Activated CD4-positive, alpha-beta T cell treated with anti-CD3 and anti-CD28 coated beads for 36 hours (primary cell): Measurements from ENCODE around the gene CABLES2. TPM values are rescaled to one million over a fixed set of nuclear protein-coding genes. Genes with fewer than 3 reads are reported as not detected.

Experiments used
- ATAC-seq: fragments of 200-7000 bp; cut with Tn5 transposase; one replicate; pipeline ENCODE4 v1.10.0; 2021; ENCODE audit warnings: mild to moderate bottlenecking, moderate library complexity
- CTCF ChIA-PET: fragments of 350-600 bp; sonication (Branson Sonifier 250); formaldehyde crosslinking; loops from one replicate; lab custom pipeline; 2021; ENCODE audit warnings: antibody characterized with exemption; lab: Charles Lee
- POLR2A ChIA-PET: fragments of 350-600 bp; sonication (Branson Sonifier 250); formaldehyde crosslinking; loops from one replicate; lab custom pipeline; 2021; ENCODE audit warnings: antibody characterized with exemption, inconsistent platforms; lab: Charles Lee
- DNase-seq: peaks from one replicate; pipeline ENCODE4 v3.0.0-alpha.2; 2020
- H3K27ac Mint-ChIP-seq: one replicate; pipeline ENCODE4 v1.8.0; 2021; ENCODE audit warnings: mixed read lengths
- H3K27me3 Mint-ChIP-seq: one replicate; pipeline ENCODE4 v1.8.0; 2021; ENCODE audit warnings: mixed read lengths
- H3K36me3 Mint-ChIP-seq: one replicate; pipeline ENCODE4 v1.8.0; 2021; ENCODE audit warnings: low read depth, mixed read lengths
- H3K4me1 Mint-ChIP-seq: one replicate; pipeline ENCODE4 v1.8.0; 2021; ENCODE audit warnings: mixed read lengths
- H3K4me3 Mint-ChIP-seq: one replicate; pipeline ENCODE4 v1.8.0; 2021; ENCODE audit warnings: mild to moderate bottlenecking, moderate library complexity, mixed read lengths
- H3K9me3 Mint-ChIP-seq: one replicate; pipeline ENCODE4 v1.8.0; 2021; ENCODE audit warnings: low read depth, mixed read lengths
- intact Hi-C, 2 experiments: fragments of 100-400 bp; cut with DNase I in 1 of 2; cut with micrococcal nuclease in 1 of 2; formaldehyde crosslinking; loops; one replicate each; pipeline versions ENCODE4 v1.14.2 to v1.15.1; 2022 to 2024; cut with DNase I, micrococcal nuclease
- total RNA-seq, 2 experiments: library from RNA; stranded (reverse); gene quantifications; one replicate each; pipeline ENCODE4 v1.2.3, GENCODE V29; 2021

The CABLES2 gene
- total RNA-seq, 2 experiments from 2014 or later = 6.4 to 7.6 TPM

GRCh38 chr20:62345681-62346370 lies 61.3 kb downstream of the CABLES2 start:
- H3K27ac Mint-ChIP-seq = no peak overlapping the region
- ATAC-seq (no peak), DNase-seq (no peak)
- no peaks in the 10 kb centered on the region for H3K27me3 Mint-ChIP-seq
- ChIA-PET POLR2A (no interaction called here), CTCF (no interaction called here)
- H3K4me3 Mint-ChIP-seq = no peak overlapping the region
- H3K9me3 Mint-ChIP-seq = peaks cover 5% of the 10 kb centered on the region
- intact Hi-C loops = no loop called here
- no peaks in the 10 kb centered on the region for H3K36me3 Mint-ChIP-seq
- no peaks in the 10 kb centered on the region for H3K4me1 Mint-ChIP-seq

DNA sequence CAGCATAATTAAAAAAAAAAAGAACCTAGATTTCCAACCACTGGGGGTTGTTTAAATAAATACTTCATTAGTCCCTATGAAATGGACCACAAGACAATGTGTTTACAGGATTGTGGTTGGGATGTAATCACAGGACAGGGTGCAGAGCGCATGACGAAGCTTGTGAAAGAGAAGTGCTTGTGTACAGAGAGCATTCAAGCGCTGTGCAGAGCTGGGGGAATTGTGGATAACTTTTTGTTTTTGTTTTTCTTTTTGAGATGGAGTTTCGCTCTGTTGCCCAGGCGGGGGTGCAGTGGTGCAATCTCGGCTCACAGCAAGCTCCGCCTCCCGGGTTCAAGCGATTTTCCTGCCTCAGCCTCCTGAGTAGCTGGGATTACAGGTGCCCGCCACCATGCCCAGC lies 62.3 kb downstream of the CABLES2 start:
- Mint-ChIP-seq H3K27ac (no peak overlapping the region), H3K9me3 (peaks cover 5% of the 10 kb centered on the region), H3K27me3 (peaks cover 3% of the 10 kb centered on the region), H3K4me1 (no peaks in the 10 kb centered on the region), H3K36me3 (no peaks in the 10 kb centered on the region), H3K4me3 (no peak overlapping the region)
- intact Hi-C loops = no loop called here
- ATAC-seq = no peak
- DNase-seq = no peak
- CTCF ChIA-PET = no interaction called here
- POLR2A ChIA-PET = no interaction called here

DNA sequence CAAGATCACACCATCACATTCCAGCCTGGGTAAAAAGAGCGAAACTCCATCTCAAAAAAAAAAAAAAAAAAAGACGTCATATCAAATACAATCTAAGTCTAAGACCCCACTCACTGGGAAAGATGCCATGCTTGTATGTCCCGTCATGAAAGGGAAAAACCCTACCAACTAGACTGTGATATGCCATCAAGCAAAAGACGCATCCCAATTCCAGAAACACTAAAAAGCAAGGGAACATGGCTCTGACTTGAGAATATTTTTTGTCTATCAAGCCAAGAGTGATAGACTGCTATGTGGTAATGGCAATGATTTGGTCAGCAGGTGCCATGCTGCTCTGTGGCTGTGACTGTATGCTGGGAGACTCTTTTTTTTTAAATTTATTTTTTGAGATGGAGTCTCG lies 63.0 kb downstream of the CABLES2 start:
- no peak overlapping the region for H3K4me3 Mint-ChIP-seq
- no peaks in the 10 kb centered on the region for H3K4me1 Mint-ChIP-seq
- H3K27me3 Mint-ChIP-seq = peaks cover 7% of the 10 kb centered on the region
- no peak overlapping the region for H3K27ac Mint-ChIP-seq
- H3K9me3 Mint-ChIP-seq = peaks cover 3% of the 10 kb centered on the region
- ATAC-seq = no peak
- DNase-seq = no peak
- intact Hi-C loops = no loop called here
- ChIA-PET CTCF (interaction anchor here (0.7 kb wide), 1 partner anchor 332 kb away, joined by 3 read pairs; no protein-coding TSS in a partner anchor), POLR2A (no interaction called here)
- H3K36me3 Mint-ChIP-seq = no peaks in the 10 kb centered on the region

DNA sequence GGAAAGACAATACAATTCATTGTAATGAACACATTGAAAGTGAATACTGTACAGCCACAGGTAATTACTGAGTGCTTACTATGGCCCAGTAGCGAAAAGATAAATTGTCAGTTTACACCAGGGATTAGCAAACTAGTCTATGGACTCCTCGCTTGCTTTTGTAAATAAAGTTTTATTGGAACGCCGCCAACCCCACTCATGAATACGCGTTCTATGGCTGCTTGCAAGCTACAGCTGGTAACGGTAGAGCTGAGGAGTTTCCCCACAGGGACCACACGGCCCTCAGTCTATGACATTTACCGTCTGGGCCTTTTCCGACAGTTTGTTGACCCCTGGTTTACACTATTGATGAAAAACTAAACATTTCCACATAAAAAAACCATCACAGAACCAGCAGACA lies 64.2 kb downstream of the CABLES2 start:
- intact Hi-C loops = no loop called here
- Mint-ChIP-seq H3K4me1 (no peaks in the 10 kb centered on the region), H3K36me3 (no peaks in the 10 kb centered on the region), H3K4me3 (no peak overlapping the region), H3K27me3 (peaks cover 7% of the 10 kb centered on the region), H3K9me3 (no peaks in the 10 kb centered on the region), H3K27ac (no peak overlapping the region)
- ATAC-seq (no peak), DNase-seq (no peak)
- ChIA-PET POLR2A (no interaction called here), CTCF (no interaction called here)

- Mint-ChIP-seq H3K4me1 (no peaks in the 10 kb centered on the region), H3K36me3 (no peaks in the 10 kb centered on the region), H3K27me3 (peaks cover 9% of the 10 kb centered on the region), H3K27ac (no peak overlapping the region), H3K9me3 (no peaks in the 10 kb centered on the region), H3K4me3 (no peak overlapping the region)
- intact Hi-C loops = no loop called here
- CTCF ChIA-PET = interaction anchor here (0.6 kb wide), 1 partner anchor 78 kb away, joined by 3 read pairs; no protein-coding TSS in a partner anchor
- ATAC-seq (no peak), DNase-seq (no peak)
- POLR2A ChIA-PET = interaction anchor here (0.7 kb wide), 1 partner anchor 23 kb away, joined by 4 read pairs; no protein-coding TSS in a partner anchor
Measured at GRCh38 chr20:62339647-62340062, 67.4 kb downstream of the CABLES2 start.

Other genes with a start within 250 kb of the CABLES2 start
- 10 to 100 TPM; 38.0 to 44.9 TPM for gene MTG2, start 224.3 kb downstream of the CABLES2 start, total RNA-seq
- not detected for gene HRH3, start 187.0 kb downstream of the CABLES2 start, total RNA-seq
- 10 to 100 TPM; 19.2 to 23.0 TPM for gene OSBPL2, start 168.8 kb downstream of the CABLES2 start, total RNA-seq
- gene ADRM1, start 104.3 kb downstream of the CABLES2 start, total RNA-seq = 100 to 1,000 TPM in 1 of 2 experiments, 10 to 100 TPM in 1; 92.8 to 103 TPM
- gene LAMA5, start 40.0 kb downstream of the CABLES2 start, total RNA-seq = 1 to 10 TPM in 1 of 2 experiments, under 1 TPM in 1; 0.72 to 1.0 TPM
- gene RPS21, start 20.2 kb downstream of the CABLES2 start, total RNA-seq = 1,000 to 10,000 TPM; 1,051 to 2,439 TPM
- gene RBBP8NL, start 20.3 kb upstream of the CABLES2 start, total RNA-seq = not detected
- not detected for gene GATA5, start 68.7 kb upstream of the CABLES2 start, total RNA-seq
- 10 to 100 TPM; 40.5 to 43.4 TPM for gene SLCO4A1, start 235.2 kb upstream of the CABLES2 start, total RNA-seq